Ovary (tissue), 9 donors: ENCODE data around the gene SPEG. TPM values are rescaled to one million over a fixed set of nuclear protein-coding genes. Genes with fewer than 3 reads are reported as not detected.

Experiments
- DNase-seq, 5 donors: peaks; one replicate each; pipeline ENCODE4 v3.0.0-alpha.2; 2019 to 2020
- H3K27ac ChIP-seq, 2 donors: fragments of 200-600 bp; one replicate each; pipeline versions ENCODE4 v1.5.1 to v1.8.0; 2019 to 2022
- H3K27me3 ChIP-seq: fragments of 200-600 bp; one replicate; pipeline ENCODE4 v1.8.0; 2022
- H3K36me3 ChIP-seq: fragments of 200-600 bp; sonication (generic); one replicate; pipeline ENCODE4 v1.5.1; 2019
- H3K4me1 ChIP-seq: one replicate; pipeline ENCODE4 v1.8.1; 2013; ENCODE audit warnings: mild to moderate bottlenecking, moderate library complexity; ENCODE audit not compliant: insufficient read depth
- H3K4me3 ChIP-seq: fragments of 200-600 bp; sonication (generic); one replicate; pipeline ENCODE4 v1.5.1; 2017
- H3K9me3 ChIP-seq, 2 donors: fragments of 200-600 bp in 1 of 2; sonication (generic) in 1 of 2; one replicate each; pipeline versions ENCODE4 v1.5.1 to v1.8.1; 2013 to 2019; ENCODE audit warnings: mild to moderate bottlenecking in 1 of 2, moderate library complexity in 1 of 2
- EP300 ChIP-seq: sonication (generic); formaldehyde crosslinking; IDR thresholded peaks from one replicate; pipeline ENCODE4 v1.6.1; 2017; ENCODE audit warnings: antibody characterized with exemption
- POLR2A ChIP-seq: fragments of 450-650 bp; IDR thresholded peaks from one replicate; pipeline ENCODE4 v1.6.1; 2017; ENCODE audit warnings: antibody characterized with exemption, mild to moderate bottlenecking, moderate library complexity
- WGBS, 3 donors: extraction: QIAGEN DNeasy Blood & Tissue Kit in 1 of 3; methylation state at CpG; one replicate each; pipeline versions ENCODE4 v1.1.5 to v1.1.7; 2013 to 2017; 5-methylcytosine and 5-hydroxymethylcytosine counted together
- intact Hi-C, 4 donors: fragments of 100-400 bp; cut with DNase I; formaldehyde crosslinking; loops; one replicate each; pipeline versions ENCODE4 v1.11.0 to v1.15.1; 2022 to 2023
- polyA plus RNA-seq, 2 donors: library from polyadenylated mRNA; stranded (reverse); fragments of 200-250 nt in 1 of 2; fragments of 350-450 nt in 1 of 2; fragmentation: Illumina TruSeq in 1 of 2; extraction: RNeasy Lipid Tissue Mini Kit (QIAGEN cat#74804) in 1 of 2; gene quantifications; one replicate each; pipeline ENCODE4 v1.2.3, GENCODE V29; 2013 to 2014
- total RNA-seq, 7 donors: library from RNA; depleted of rRNA in 2 of 7; stranded (reverse); fragments of >200 nt in 2 of 7; fragmentation: NEBNext Ultra II Directional in 3 of 7; extraction: Animal tissue kit (Norgen Biotek cat#: 25700) in 3 of 7; gene quantifications; one replicate each; pipeline versions ENCODE4 v1.1.0 to v1.2.4, GENCODE V29; 2016 to 2023
- TF ChIP-seq, protein P1 (sequence below), 3 donors: fragments of 450-650 bp in 2 of 3; fragments of 200-600 bp in 1 of 3; IDR thresholded peaks; one replicate each; pipeline versions ENCODE4 v1.5.1 to v1.8.0; 2016 to 2022; ENCODE audit warnings: antibody characterized with exemption in 3 of 3, mild to moderate bottlenecking in 1 of 3
- donor health status: DM: no; HTN: no; CAD: no; lungs with moderate emphysema.
- donor health status: DM: no; HTN: no; CAD: no.
- donor health status: Bipolar disorder and iron deficiency.
- donor health status: DM: yes; HTN: yes; CAD: no.
- donor health status: DM: no; HTN: no; CAD: no.
- donor health status: DM: yes; HTN: yes; CAD: no.

Gene SPEG
- total and polyA plus RNA-seq, 9 donors = 9.9 to 79.7 (median 29.6) TPM

DNA sequence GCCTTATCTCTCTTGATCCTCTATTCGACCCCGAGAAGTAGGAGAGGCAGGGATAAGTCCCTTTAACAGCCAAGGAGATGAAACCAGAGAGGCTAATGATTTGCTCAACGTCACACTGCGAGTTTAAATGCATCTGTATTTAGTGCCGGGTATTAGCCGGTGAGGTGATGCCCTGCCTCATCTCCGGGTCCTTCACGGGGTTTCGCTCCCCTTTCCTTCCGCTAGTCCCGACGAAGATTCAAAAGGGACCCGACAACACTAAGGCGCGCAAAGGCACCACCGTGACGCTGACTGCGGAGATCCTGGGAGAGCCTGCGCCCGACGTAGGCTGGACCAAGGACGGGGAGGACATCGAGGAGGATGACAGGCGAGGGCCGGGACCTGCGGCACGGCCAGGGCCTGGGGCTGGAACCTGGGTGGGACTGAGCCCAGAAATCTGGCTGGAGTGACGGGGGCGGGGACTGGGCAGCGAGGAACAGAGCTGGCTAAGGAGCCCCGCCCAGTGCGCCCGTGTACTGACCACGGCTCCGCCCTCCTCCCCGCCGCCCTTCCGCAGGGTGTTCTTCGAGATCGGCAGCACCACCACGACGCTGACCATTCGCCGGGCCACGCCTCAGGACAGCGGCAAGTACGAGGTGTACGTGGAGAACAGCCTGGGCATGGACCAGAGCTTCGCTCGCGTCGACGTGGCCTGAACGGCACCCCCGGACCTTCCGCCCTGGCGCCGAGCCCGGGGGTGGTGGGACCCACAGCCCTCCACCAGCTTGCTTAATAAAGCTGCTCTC lies 63.0 kb downstream of the SPEG start:
- peak; percentile 89 to 94 (median 91) for DNase-seq
- Histone ChIP-seq H3K36me3 (no peaks in the 10 kb centered on the region), H3K27ac (peak overlapping the region; percentile 76 to 80), H3K9me3 (no peaks in the 10 kb centered on the region), H3K4me1 (peaks cover 3% of the 10 kb centered on the region), H3K4me3 (peak overlapping the region; percentile 87), H3K27me3 (no peaks in the 10 kb centered on the region)
- WGBS, 3 donors = 2 to 4% (median 2%) methylated on average over 48 to 59 of the region's 59 CpGs
- intact Hi-C loops = no loop called here
- no peak for TF ChIP-seq EP300
- peak; percentile 79 for TF ChIP-seq POLR2A
- TF ChIP-seq, protein P1, sequence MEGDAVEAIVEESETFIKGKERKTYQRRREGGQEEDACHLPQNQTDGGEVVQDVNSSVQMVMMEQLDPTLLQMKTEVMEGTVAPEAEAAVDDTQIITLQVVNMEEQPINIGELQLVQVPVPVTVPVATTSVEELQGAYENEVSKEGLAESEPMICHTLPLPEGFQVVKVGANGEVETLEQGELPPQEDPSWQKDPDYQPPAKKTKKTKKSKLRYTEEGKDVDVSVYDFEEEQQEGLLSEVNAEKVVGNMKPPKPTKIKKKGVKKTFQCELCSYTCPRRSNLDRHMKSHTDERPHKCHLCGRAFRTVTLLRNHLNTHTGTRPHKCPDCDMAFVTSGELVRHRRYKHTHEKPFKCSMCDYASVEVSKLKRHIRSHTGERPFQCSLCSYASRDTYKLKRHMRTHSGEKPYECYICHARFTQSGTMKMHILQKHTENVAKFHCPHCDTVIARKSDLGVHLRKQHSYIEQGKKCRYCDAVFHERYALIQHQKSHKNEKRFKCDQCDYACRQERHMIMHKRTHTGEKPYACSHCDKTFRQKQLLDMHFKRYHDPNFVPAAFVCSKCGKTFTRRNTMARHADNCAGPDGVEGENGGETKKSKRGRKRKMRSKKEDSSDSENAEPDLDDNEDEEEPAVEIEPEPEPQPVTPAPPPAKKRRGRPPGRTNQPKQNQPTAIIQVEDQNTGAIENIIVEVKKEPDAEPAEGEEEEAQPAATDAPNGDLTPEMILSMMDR (IDR thresholded peaks at IDR 0.05) = no peak

DNA sequence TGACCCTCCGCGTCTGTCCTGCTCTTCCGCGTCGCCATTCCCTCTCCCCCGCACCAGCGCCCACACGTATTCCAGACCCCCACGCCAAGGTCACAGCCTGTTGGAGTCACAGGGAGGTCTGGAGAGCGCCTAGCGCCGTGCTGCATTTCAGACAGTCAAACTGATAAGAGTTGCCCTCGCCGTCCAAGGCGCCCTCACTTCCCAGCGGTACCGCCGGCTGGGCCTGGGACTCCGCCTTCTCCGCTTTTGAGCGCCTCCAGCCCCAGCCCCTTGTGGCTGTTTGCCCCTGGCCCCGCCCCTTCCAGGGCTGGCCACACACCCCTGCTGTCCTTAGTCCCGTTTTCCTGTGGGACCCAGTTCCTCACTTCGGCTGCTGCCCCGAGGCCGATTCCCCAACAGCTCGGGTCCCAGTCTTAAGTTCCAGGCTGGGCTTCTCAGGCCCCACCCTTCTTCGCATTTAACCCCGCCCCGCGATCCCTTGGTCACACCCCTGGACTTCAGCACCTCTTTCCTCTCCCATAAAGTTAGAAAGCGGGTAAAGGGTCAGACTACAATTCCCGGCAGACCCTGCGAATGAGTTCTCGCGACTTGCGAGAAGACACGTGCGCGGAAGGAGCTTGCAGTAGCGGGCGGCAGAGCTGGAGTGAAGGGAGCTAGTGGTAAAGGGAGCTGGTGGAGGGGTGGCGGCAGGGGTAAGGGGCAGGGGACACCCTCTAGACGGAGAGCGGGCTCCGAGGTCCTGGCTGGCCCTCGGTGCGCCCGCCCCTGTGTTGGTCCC lies 63.8 kb downstream of the SPEG start, which contains the start of gene GMPPA:
TSS of gene GMPPA (plus strand) at position 612 of the 778 bp plus-strand sequence. CDS start 1,085 bp downstream, outside the sequence.
- Histone ChIP-seq H3K36me3 (no peaks in the 10 kb centered on the region), H3K4me3 (peak within 1 kb of the TSS; percentile 87), H3K27ac (peak within 1 kb of the TSS; percentile 76 to 80), H3K27me3 (no peaks in the 10 kb centered on the region), H3K9me3 (no peaks in the 10 kb centered on the region), H3K4me1 (peaks cover 3% of the 10 kb centered on the region)
- intact Hi-C loops = no loop called here
- WGBS, 3 donors = 0 to 1% (median 0%) methylated on average over 47 to 49 of the region's 49 CpGs
- peak; percentile 96 to 98 (median 97) for DNase-seq
- TF ChIP-seq, protein P1 (IDR thresholded peaks at IDR 0.05) = peak in 1 of 3 donors; percentile 39
- TF ChIP-seq EP300 (peak; percentile 60), POLR2A (peak; percentile 46)

DNA sequence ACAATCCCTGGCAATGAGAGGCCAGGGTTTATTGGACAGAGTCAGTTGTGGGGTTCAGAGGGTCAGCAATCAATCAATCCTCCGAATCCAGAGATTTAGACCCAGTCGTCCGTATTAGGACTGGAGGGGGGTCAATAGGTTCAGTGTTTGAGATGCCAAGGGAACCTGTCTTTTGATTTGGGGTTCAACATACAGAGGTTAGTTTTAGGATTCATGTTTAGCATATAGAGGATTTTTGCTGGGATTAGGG lies 64.3 kb downstream of the SPEG start:
- no peaks in the 10 kb centered on the region for H3K9me3 ChIP-seq
- H3K27me3 ChIP-seq = no peaks in the 10 kb centered on the region
- H3K4me1 ChIP-seq = peaks cover 3% of the 10 kb centered on the region
- no peak for DNase-seq
- peak overlapping the region; percentile 87 for H3K4me3 ChIP-seq
- H3K27ac ChIP-seq = peak overlapping the region; percentile 55 to 80
- intact Hi-C loops = no loop called here
- WGBS, 3 donors = 0 to 2% (median 0%) methylated on average over 3 of the region's 3 CpGs
- TF ChIP-seq POLR2A (no peak), EP300 (no peak)
- TF ChIP-seq, protein P1 (IDR thresholded peaks at IDR 0.05) = no peak
- no peaks in the 10 kb centered on the region for H3K36me3 ChIP-seq

DNA sequence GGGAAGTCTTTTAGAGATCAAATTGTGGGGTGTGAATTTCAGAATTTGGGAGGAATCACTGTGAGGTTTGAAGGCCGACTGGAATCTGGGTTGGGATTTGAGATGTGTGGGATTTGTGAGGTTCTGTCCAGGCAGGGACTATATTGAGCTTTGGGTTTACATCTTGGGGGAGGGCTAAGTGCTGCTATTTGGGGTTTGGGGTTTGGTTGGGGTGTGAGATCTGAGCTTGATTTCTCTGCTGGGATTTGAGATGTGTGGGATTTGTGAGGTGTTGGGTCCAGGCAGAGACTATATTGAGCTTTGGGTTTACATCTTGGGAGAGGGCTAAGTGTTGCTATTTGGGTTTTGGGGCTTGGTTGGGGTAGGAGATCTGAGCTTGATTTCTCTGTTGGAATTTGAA lies 64.9 kb downstream of the SPEG start:
- Histone ChIP-seq H3K27ac (no peak overlapping the region), H3K9me3 (no peaks in the 10 kb centered on the region), H3K4me3 (peak overlapping the region; percentile 87), H3K27me3 (no peaks in the 10 kb centered on the region), H3K36me3 (no peaks in the 10 kb centered on the region), H3K4me1 (peaks cover 3% of the 10 kb centered on the region)
- 29 to 33% (median 31%) methylated on average over 1 of the region's 1 CpG for WGBS, 3 donors
- TF ChIP-seq, protein P1 (IDR thresholded peaks at IDR 0.05) = no peak
- no peak for TF ChIP-seq POLR2A
- no peak for TF ChIP-seq EP300
- intact Hi-C loops = no loop called here
- no peak for DNase-seq
